Uterus (tissue), 4 donors: ENCODE results near the gene CD248. TPM values are rescaled to one million over a fixed set of nuclear protein-coding genes. Genes with fewer than 3 reads are reported as not detected.

Experiments
- DNase-seq, 2 donors: peaks; one replicate each; pipeline ENCODE4 v3.0.0-alpha.2; 2019 to 2020
- H3K27ac ChIP-seq, 2 donors: fragments of 200-600 bp; sonication (generic); 1 replicate in 1 of 2; 2 replicates in 1 of 2; pipeline ENCODE4 v1.5.1; 2016 to 2018
- H3K27me3 ChIP-seq, 2 donors: fragments of 200-600 bp; sonication (generic); one replicate each; pipeline ENCODE4 v1.5.1; 2018 to 2019; ENCODE audit warnings: control low read depth in 1 of 2
- H3K36me3 ChIP-seq, 2 donors: fragments of 200-600 bp; sonication (generic); one replicate each; pipeline ENCODE4 v1.5.1; 2019; ENCODE audit warnings: control low read depth in 1 of 2
- H3K4me1 ChIP-seq, 2 donors: fragments of 200-600 bp; sonication (generic); one replicate each; pipeline ENCODE4 v1.5.1; 2018 to 2019; ENCODE audit warnings: control low read depth in 1 of 2
- H3K4me3 ChIP-seq, 2 donors: fragments of 200-600 bp; sonication (generic); 1 replicate in 1 of 2; 2 replicates in 1 of 2; pipeline ENCODE4 v1.5.1; 2018 to 2019; ENCODE audit warnings: mild to moderate bottlenecking in 1 of 2
- H3K9me3 ChIP-seq, 2 donors: fragments of 200-600 bp; sonication (generic); one replicate each; pipeline ENCODE4 v1.5.1; 2019; ENCODE audit warnings: control low read depth in 1 of 2
- POLR2A ChIP-seq, 2 donors: fragments of 450-650 bp; IDR thresholded peaks; one replicate each; pipeline ENCODE4 v1.6.1; 2016; ENCODE audit warnings: antibody characterized with exemption in 2 of 2, mild to moderate bottlenecking in 1 of 2, moderate library complexity in 1 of 2
- intact Hi-C: fragments of 100-400 bp; cut with DNase I; formaldehyde crosslinking; loops from one replicate; pipeline ENCODE4 v1.15.1; 2023; ENCODE audit warnings: low total_unique reads
- total RNA-seq, 4 donors: library from RNA; depleted of rRNA in 3 of 4; stranded (reverse); fragments of >200 nt in 3 of 4; gene quantifications; one replicate each; pipeline versions ENCODE4 v1.1.0 to v1.2.4, GENCODE V29; 2014 to 2023
- TF ChIP-seq, protein P1 (sequence below), 4 experiments: fragments of 200-600 bp in 2 of 4; fragments of 450-650 bp in 2 of 4; sonication (generic) in 2 of 4; IDR thresholded peaks; one replicate each; pipeline ENCODE4 v1.5.1; 2016 to 2019; ENCODE audit warnings: antibody characterized with exemption in 4 of 4, mild to moderate bottlenecking in 2 of 4, moderate library complexity in 1 of 4
- donor health status: DM: yes; HTN: yes; CAD: no.

Gene CD248
- total RNA-seq, 4 donors from 2014 or later = 14.1 to 91.2 (median 46.2) TPM

DNA sequence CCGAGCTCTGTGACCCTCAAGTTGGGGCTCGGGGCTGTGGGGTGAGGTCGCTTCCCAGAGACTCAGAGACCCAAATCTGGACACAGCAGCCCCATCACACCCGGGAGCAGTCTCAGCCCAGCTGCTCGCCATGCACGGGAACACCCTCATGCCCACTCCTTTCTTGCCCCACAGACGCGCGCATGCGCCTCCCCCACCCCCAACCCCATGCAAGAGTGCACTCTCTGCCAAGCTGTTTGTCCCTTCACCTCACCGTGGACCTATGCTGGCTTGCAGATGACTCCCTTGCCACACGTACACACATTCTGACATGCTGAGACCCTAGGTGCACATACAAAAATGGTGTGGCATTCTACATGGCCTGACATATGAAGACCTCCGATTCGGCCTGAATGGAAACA is 478 bp upstream of the CD248 start:
- H3K36me3 ChIP-seq = no peaks in the 10 kb centered on the region
- H3K9me3 ChIP-seq = no peaks in the 10 kb centered on the region
- intact Hi-C loops = no loop called here
- H3K27me3 ChIP-seq = no peaks in the 10 kb centered on the region
- H3K4me3 ChIP-seq = peak overlapping the region; percentile 25 to 48
- peak overlapping the region; percentile 82 to 93 for H3K27ac ChIP-seq
- DNase-seq = peak; percentile 59 to 65
- TF ChIP-seq POLR2A (IDR thresholded peaks at IDR 0.05) = no peak
- TF ChIP-seq, protein P1, sequence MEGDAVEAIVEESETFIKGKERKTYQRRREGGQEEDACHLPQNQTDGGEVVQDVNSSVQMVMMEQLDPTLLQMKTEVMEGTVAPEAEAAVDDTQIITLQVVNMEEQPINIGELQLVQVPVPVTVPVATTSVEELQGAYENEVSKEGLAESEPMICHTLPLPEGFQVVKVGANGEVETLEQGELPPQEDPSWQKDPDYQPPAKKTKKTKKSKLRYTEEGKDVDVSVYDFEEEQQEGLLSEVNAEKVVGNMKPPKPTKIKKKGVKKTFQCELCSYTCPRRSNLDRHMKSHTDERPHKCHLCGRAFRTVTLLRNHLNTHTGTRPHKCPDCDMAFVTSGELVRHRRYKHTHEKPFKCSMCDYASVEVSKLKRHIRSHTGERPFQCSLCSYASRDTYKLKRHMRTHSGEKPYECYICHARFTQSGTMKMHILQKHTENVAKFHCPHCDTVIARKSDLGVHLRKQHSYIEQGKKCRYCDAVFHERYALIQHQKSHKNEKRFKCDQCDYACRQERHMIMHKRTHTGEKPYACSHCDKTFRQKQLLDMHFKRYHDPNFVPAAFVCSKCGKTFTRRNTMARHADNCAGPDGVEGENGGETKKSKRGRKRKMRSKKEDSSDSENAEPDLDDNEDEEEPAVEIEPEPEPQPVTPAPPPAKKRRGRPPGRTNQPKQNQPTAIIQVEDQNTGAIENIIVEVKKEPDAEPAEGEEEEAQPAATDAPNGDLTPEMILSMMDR (IDR thresholded peaks at IDR 0.05) = no peak
- peaks cover 0 to 16% of the 10 kb centered on the region in 2 donors for H3K4me1 ChIP-seq

DNA sequence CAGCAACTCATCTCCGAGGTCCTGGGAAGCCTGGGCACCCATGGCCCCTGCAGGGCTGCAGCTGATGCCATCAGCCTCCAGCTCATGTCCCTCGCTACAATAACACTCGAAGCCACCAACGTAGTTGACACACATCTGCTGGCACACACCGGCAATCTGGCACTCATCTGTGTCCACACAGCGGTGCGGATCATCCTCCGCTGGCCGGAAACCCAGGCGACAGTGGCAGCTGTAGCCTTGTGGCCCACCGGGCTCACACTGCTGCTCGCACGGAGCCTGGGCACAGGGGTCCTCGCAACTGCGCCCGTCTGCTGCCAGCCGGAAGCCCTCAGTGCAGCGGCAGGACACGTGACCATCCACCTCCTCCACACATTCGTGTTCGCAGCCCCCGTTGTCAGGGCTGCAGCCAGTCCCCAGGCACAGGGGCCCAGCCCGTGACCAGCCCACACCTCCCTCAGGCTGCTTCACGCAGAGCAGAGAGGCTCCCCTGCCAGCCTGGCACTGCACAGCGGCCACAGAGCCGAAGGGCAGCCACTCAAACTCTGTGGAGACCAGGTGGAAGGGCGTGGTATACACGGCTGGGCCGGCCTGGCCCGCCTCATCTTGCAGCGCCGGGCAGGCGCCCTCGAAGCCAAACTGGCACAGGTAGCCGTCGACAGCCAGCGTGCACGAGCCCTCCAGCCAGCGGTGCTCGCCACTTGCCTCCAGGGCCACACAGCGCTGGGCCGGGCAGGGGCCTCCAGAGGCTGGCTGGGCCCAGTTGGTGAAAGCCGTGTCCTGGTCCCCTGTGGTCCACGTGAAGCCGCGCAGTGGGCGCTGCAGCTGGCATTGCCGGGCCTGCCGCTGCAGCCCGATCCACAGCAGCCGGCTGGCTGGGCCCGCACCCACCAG is 678 bp downstream of the CD248 start:
- TF ChIP-seq POLR2A (IDR thresholded peaks at IDR 0.05) = no peak
- TF ChIP-seq, protein P1 (IDR thresholded peaks at IDR 0.05) = no peak
- H3K27me3 ChIP-seq = no peaks in the 10 kb centered on the region
- peak overlapping the region; percentile 86 to 93 for H3K27ac ChIP-seq
- peaks cover 0 to 16% of the 10 kb centered on the region in 2 donors for H3K4me1 ChIP-seq
- intact Hi-C loops = no loop called here
- DNase-seq = peak in 1 of 2 donors; percentile 38
- peak overlapping the region; percentile 24 to 48 for H3K4me3 ChIP-seq
- H3K9me3 ChIP-seq = no peaks in the 10 kb centered on the region
- no peaks in the 10 kb centered on the region for H3K36me3 ChIP-seq

DNA sequence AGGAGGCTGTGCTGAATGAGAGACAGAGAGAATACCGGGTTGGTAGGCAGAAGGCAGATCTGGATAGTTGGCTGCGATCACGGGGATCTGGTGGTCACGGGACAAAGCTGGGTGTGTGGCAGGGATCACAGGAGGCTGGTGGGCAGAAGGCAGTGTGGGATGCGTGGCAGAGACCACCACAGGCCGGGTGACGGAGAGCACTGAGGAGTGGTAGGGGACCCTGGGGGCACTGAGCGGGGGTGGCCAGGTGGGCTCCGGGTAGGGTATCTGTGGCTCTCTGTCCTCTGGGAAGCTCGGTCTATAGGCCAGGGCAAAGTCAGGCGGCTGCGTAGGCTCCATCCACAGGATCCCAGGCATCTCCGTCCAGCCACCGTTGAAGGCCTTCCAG is 1.4 kb downstream of the CD248 start:
- Histone ChIP-seq H3K27me3 (no peaks in the 10 kb centered on the region), H3K4me1 (peaks cover 0 to 16% of the 10 kb centered on the region in 2 donors), H3K4me3 (peak overlapping the region in 1 of 2 donors; percentile 48), H3K36me3 (no peaks in the 10 kb centered on the region), H3K9me3 (no peaks in the 10 kb centered on the region), H3K27ac (peak overlapping the region; percentile 86 to 93)
- no peak for DNase-seq
- intact Hi-C loops = no loop called here
- no peak for TF ChIP-seq POLR2A (IDR thresholded peaks at IDR 0.05)
- TF ChIP-seq, protein P1 (IDR thresholded peaks at IDR 0.05) = no peak

DNA sequence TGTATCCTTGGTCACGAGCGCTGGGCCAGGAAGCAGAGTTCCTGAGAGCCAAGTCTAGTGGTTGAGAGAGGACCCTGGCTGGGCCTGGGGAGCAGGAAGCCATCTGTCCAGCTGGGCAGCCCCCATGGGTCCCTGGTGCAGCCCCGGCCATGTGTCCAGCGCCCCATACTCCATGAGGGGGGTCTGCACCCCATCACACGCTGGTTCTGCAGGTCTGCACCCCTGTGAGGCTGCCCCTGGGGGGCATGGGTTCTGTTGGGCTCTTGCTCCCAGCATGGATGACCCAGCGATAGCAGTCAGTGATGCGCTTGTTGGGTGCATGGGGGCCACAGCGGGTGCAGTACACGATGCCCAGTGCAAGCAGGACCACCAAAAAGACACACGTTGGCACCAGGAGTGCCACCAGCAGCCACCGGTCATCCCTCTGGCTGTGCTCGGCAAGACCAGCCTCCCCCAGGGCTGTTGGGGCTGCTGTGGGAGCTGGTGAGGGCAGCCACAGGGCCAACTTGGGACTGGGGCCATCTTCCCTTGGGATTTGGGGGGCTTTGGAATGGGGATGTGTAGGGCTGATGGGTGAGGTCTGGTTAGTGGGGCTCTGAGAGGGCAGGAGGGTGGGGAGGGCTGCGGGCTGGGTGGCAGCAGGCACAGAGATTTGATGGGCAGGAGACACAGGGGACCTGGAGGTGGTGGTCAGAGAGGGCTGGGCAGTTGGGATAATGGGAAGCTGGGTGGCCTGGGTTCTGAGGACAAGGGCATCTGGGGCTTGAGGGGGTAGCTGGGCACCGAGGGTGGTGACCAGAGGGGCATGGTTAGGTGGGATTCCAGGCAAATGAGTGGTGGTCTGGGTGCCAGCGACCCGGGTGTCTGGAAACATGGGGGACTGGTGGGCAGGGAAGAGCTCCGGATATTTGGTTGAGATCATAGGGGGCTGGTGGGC is 2.0 kb downstream of the CD248 start:
- Histone ChIP-seq H3K27ac (peak overlapping the region; percentile 86 to 93), H3K4me3 (peak overlapping the region in 1 of 2 donors; percentile 45), H3K27me3 (no peaks in the 10 kb centered on the region), H3K9me3 (no peaks in the 10 kb centered on the region), H3K4me1 (peaks cover 0 to 16% of the 10 kb centered on the region in 2 donors), H3K36me3 (no peaks in the 10 kb centered on the region)
- no peak for DNase-seq
- intact Hi-C loops = no loop called here
- TF ChIP-seq POLR2A (IDR thresholded peaks at IDR 0.05) = no peak
- TF ChIP-seq, protein P1 (IDR thresholded peaks at IDR 0.05) = no peak
